IMR-90 (cell line): ENCODE data around the gene XPR1. TPM values are rescaled to one million over a fixed set of nuclear protein-coding genes. Genes with fewer than 3 reads are reported as not detected.
A peak's percentile ranks its signal among the peaks of the same experiment; 100 is the strongest.

Experiments used
- ATAC-seq: fragments of 200-7000 bp; cut with Tn5 transposase; 2 replicates; pipeline ENCODE4 v1.9.1; 2020; ENCODE audit warnings: low read depth, mild to moderate bottlenecking, moderate library complexity
- BruUV-seq: library from RNA; stranded (reverse); fragments of 400-500 nt; replicated peaks from 2 replicates; lab custom pipeline; 2021; lab: Mats Ljungman, UMichigan
- CTCF ChIA-PET: fragments of 300-600 bp; formaldehyde crosslinking; extraction: SDS; loops from one replicate; lab custom pipeline; 2021; ENCODE audit warnings: antibody characterized with exemption; lab: Yijun Ruan, JAX
- POLR2A ChIA-PET: fragments of 300-600 bp; sonication (Branson Sonifier 250); formaldehyde crosslinking; loops from one replicate; lab custom pipeline; 2022; ENCODE audit warnings: antibody characterized with exemption; ENCODE audit not compliant: unreplicated experiment; lab: Charles Lee
- DNase-seq: peaks from one replicate; pipeline ENCODE4 v3.0.0; 2013
- H2AFZ ChIP-seq: replicated peaks from 2 replicates; pipeline ENCODE3; 2013; ENCODE audit warnings: low read length, mild to moderate bottlenecking; ENCODE audit not compliant: poor library complexity
- H2AK5ac ChIP-seq: 2 replicates; pipeline ENCODE4 v1.6.1; 2013; ENCODE audit warnings: low read depth, low read length, inconsistent platforms
- H2AK9ac ChIP-seq: replicated peaks from 2 replicates; pipeline ENCODE3; 2013; ENCODE audit warnings: mild to moderate bottlenecking, low read depth, low read length, moderate library complexity; ENCODE audit not compliant: poor library complexity
- H2BK120ac ChIP-seq: 2 replicates; pipeline ENCODE4 v1.6.1; 2013; ENCODE audit warnings: low read depth, low read length, inconsistent platforms
- H2BK15ac ChIP-seq: 3 replicates; pipeline ENCODE4 v1.6.1; 2013; ENCODE audit warnings: low read depth, low read length, inconsistent platforms
- H2BK20ac ChIP-seq: 2 replicates; pipeline ENCODE4 v1.6.1; 2013; ENCODE audit warnings: low read depth, mild to moderate bottlenecking, inconsistent platforms, low read length, moderate library complexity
- H2BK5ac ChIP-seq: 2 replicates; pipeline ENCODE4 v1.6.1; 2013; ENCODE audit warnings: mild to moderate bottlenecking, low read depth, low read length, inconsistent platforms; ENCODE audit not compliant: poor library complexity, severe bottlenecking
- H3K14ac ChIP-seq: replicated peaks from 2 replicates; pipeline ENCODE4 v1.6.1; 2013; ENCODE audit warnings: low read depth, low read length, inconsistent platforms
- H3K18ac ChIP-seq: 2 replicates; pipeline ENCODE4 v1.6.1; 2013; ENCODE audit warnings: low read depth, low read length, control low read depth
- H3K23ac ChIP-seq: 2 replicates; pipeline ENCODE4 v1.6.1; 2013; ENCODE audit warnings: low read depth, low read length, inconsistent platforms
- H3K27ac ChIP-seq: 2 replicates; pipeline ENCODE4 v1.5.1; 2013; ENCODE audit warnings: mild to moderate bottlenecking, control low read depth, low read length; ENCODE audit not compliant: insufficient read depth
- H3K27me3 ChIP-seq: 2 replicates; pipeline ENCODE4 v1.6.1; 2013; ENCODE audit warnings: low read length; ENCODE audit not compliant: control insufficient read depth, insufficient read depth
- H3K36me3 ChIP-seq: 2 replicates; pipeline ENCODE4 v1.6.1; 2013; ENCODE audit warnings: low read length, mixed read lengths; ENCODE audit not compliant: control insufficient read depth, insufficient read depth
- H3K4ac ChIP-seq: 2 replicates; pipeline ENCODE4 v1.6.1; 2013; ENCODE audit warnings: low read depth, low read length, inconsistent platforms
- H3K4me1 ChIP-seq: 2 replicates; pipeline ENCODE4 v1.6.1; 2013; ENCODE audit warnings: low read length, mixed read lengths; ENCODE audit not compliant: control insufficient read depth, insufficient read depth
- H3K4me2 ChIP-seq: 2 replicates; pipeline ENCODE4 v1.6.1; 2013; ENCODE audit warnings: low read depth, mild to moderate bottlenecking, control low read depth, low read length, moderate library complexity
- H3K4me3 ChIP-seq: 2 replicates; pipeline ENCODE4 v1.5.1; 2013; ENCODE audit warnings: low read depth, mild to moderate bottlenecking, control low read depth, low read length, moderate library complexity; ENCODE audit not compliant: insufficient read depth
- H3K56ac ChIP-seq: 2 replicates; pipeline ENCODE4 v1.6.1; 2013; ENCODE audit warnings: low read length, inconsistent platforms; ENCODE audit not compliant: insufficient read depth; ENCODE audit errors: extremely low read depth
- H3K79me1 ChIP-seq, 2 experiments: 2 replicates each; pipeline ENCODE4 v1.6.1; 2013; ENCODE audit warnings: low read length in 2 of 2, inconsistent platforms in 1 of 2, low read depth in 1 of 2
- H3K9ac ChIP-seq: 2 replicates; pipeline ENCODE4 v1.6.1; 2013; ENCODE audit warnings: low read depth, low read length, control low read depth
- H3K9me1 ChIP-seq: 2 replicates; pipeline ENCODE4 v1.6.1; 2013; ENCODE audit warnings: low read length, inconsistent platforms; ENCODE audit not compliant: insufficient read depth
- H3K9me3 ChIP-seq: 2 replicates; pipeline ENCODE4 v1.6.1; 2013; ENCODE audit warnings: low read length; ENCODE audit not compliant: control insufficient read depth, insufficient read depth
- H4K20me1 ChIP-seq: 2 replicates; pipeline ENCODE4 v1.6.1; 2013; ENCODE audit warnings: low read length, inconsistent platforms; ENCODE audit not compliant: insufficient read depth
- H4K5ac ChIP-seq: 2 replicates; pipeline ENCODE4 v1.6.1; 2013; ENCODE audit warnings: mild to moderate bottlenecking, low read depth, low read length, control low read depth
- H4K8ac ChIP-seq, 2 experiments: 2 replicates each; pipeline ENCODE4 v1.6.1; 2013; ENCODE audit warnings: low read depth in 2 of 2, low read length in 2 of 2, control low read depth in 1 of 2, inconsistent platforms in 1 of 2
- H4K91ac ChIP-seq: 2 replicates; pipeline ENCODE4 v1.6.1; 2013; ENCODE audit warnings: low read depth, low read length, inconsistent platforms; ENCODE audit not compliant: insufficient read depth
- NFE2L2 ChIP-seq: fragments of 150-350 bp; IDR thresholded peaks from 2 replicates; pipeline ENCODE4 v1.6.1; 2016; ENCODE audit warnings: low read depth, mild to moderate bottlenecking, low read length
- POLR2A ChIP-seq: IDR thresholded peaks from 2 replicates; pipeline ENCODE4 v1.6.1; 2012; ENCODE audit warnings: mild to moderate bottlenecking, low read depth, low read length
- WGBS, 2 experiments: methylation state at CpG; one replicate each; pipeline versions ENCODE4 v1.1.5 to v1.1.7; 2013; ENCODE audit warnings: missing lambda C conversion rate in 2 of 2; ENCODE audit not compliant: insufficient read length in 1 of 2; ENCODE audit errors: extremely low coverage in 2 of 2; 5-methylcytosine and 5-hydroxymethylcytosine counted together
- dilution Hi-C: fragments of 300-500 bp; cut with HindIII; formaldehyde crosslinking; loops from one replicate; pipeline ENCODE4 v1.14.3; 2018; ENCODE audit warnings: low sequenced_read_pairs; ENCODE audit not compliant: unreplicated experiment
- in situ Hi-C: fragments of 300-500 bp; cut with MboI; formaldehyde crosslinking; loops from 3 replicates; pipeline ENCODE4 v1.14.3; 2019; ENCODE audit warnings: low sequenced_read_pairs, inconsistent platforms, mixed read lengths
- intact Hi-C: fragments of 100-400 bp; cut with micrococcal nuclease; formaldehyde crosslinking; loops from 2 replicates; pipeline ENCODE4 v1.10.0; 2022
- polyA plus RNA-seq, 3 experiments: library from polyadenylated mRNA; depleted of rRNA; stranded (reverse); fragments of >200 nt; gene quantifications; 2 replicates each; pipeline ENCODE4 v1.2.3, GENCODE V29; 2012; ENCODE audit warnings: low replicate concordance in 1 of 3
- total RNA-seq: library from RNA; depleted of rRNA; stranded (reverse); fragments of >200 nt; gene quantifications from 2 replicates; pipeline ENCODE4 v1.2.3, GENCODE V29; 2012

Gene XPR1
- total and polyA plus RNA-seq, 2 of the 4 experiments (the other 2 are of a cell fraction), result 11.8 to 25.1 TPM

GRCh38 chr1:180915426-180915965, 283.7 kb downstream of the XPR1 start:
- POLR2A ChIA-PET, result no interaction called here
- Histone ChIP-seq H3K14ac (no peak overlapping the region), H2BK120ac (no peak overlapping the region), H2BK15ac (no peak overlapping the region), H4K20me1 (no peaks in the 10 kb centered on the region), H3K9me1 (0 out of 2 replicates have a peak, but pooled peaks cover 5% of the 10 kb centered on the region), H3K4me3 (no peak overlapping the region), H3K27ac (no peak overlapping the region), H3K36me3 (peaks cover 26% of the 10 kb centered on the region; the same call in 1 of the 2 replicates), H2AFZ (no peak overlapping the region), H4K91ac (no peak overlapping the region), H2BK5ac (no peak overlapping the region), H3K79me1 (peaks cover 3 to 31% of the 10 kb centered on the region in 2 experiments; a peak in 3 of 4 replicates), H3K4me1 (peaks cover 5% of the 10 kb centered on the region), H2BK20ac (no peak overlapping the region), H3K27me3 (no peaks in the 10 kb centered on the region), H3K9ac (no peak overlapping the region), H3K18ac (no peak overlapping the region), H4K8ac (no peak overlapping the region), H4K5ac (no peak overlapping the region), H3K56ac (no peak overlapping the region), H3K4ac (no peak overlapping the region), H2AK5ac (no peak overlapping the region; the same call in 1 of the 2 replicates), H3K4me2 (no peak overlapping the region), H2AK9ac (no peak overlapping the region), H3K23ac (no peak overlapping the region), H3K9me3 (no peaks in the 10 kb centered on the region)
- intact Hi-C loops (no loop called here), in situ Hi-C loops (no loop called here), dilution Hi-C loops (no loop called here)
- no TSS peak for BruUV-seq
- TF ChIP-seq NFE2L2, result peak; percentile 67; the same call in 1 of the 2 replicates
- no peak for TF ChIP-seq POLR2A
- 80% methylated on average over 1 of the region's 11 CpGs; no CpG with 5 or more reads in 1 of the 2 experiments for WGBS, 2 experiments
- DNase-seq (no peak), ATAC-seq (no peak)
- CTCF ChIA-PET, result no interaction called here
